IMR-90 (cell line): ENCODE data around the gene DENND6B. TPM values are rescaled to one million over a fixed set of nuclear protein-coding genes. Genes with fewer than 3 reads are reported as not detected.

Source experiments
- ATAC-seq: fragments of 200-7000 bp; cut with Tn5 transposase; 2 replicates; pipeline ENCODE4 v1.9.1; 2020; ENCODE audit warnings: low read depth, mild to moderate bottlenecking, moderate library complexity
- BruUV-seq: library from RNA; stranded (reverse); fragments of 400-500 nt; replicated peaks from 2 replicates; lab custom pipeline; 2021; lab: Mats Ljungman, UMichigan
- CTCF ChIA-PET: fragments of 300-600 bp; formaldehyde crosslinking; extraction: SDS; loops from one replicate; lab custom pipeline; 2021; ENCODE audit warnings: antibody characterized with exemption; lab: Yijun Ruan, JAX
- POLR2A ChIA-PET: fragments of 300-600 bp; sonication (Branson Sonifier 250); formaldehyde crosslinking; loops from one replicate; lab custom pipeline; 2022; ENCODE audit warnings: antibody characterized with exemption; ENCODE audit not compliant: unreplicated experiment; lab: Charles Lee
- DNase-seq: peaks from one replicate; pipeline ENCODE4 v3.0.0; 2013
- H2AFZ ChIP-seq: replicated peaks from 2 replicates; pipeline ENCODE3; 2013; ENCODE audit warnings: low read length, mild to moderate bottlenecking; ENCODE audit not compliant: poor library complexity
- H2AK5ac ChIP-seq: 2 replicates; pipeline ENCODE4 v1.6.1; 2013; ENCODE audit warnings: low read depth, low read length, inconsistent platforms
- H2AK9ac ChIP-seq: replicated peaks from 2 replicates; pipeline ENCODE3; 2013; ENCODE audit warnings: mild to moderate bottlenecking, low read depth, low read length, moderate library complexity; ENCODE audit not compliant: poor library complexity
- H2BK120ac ChIP-seq: 2 replicates; pipeline ENCODE4 v1.6.1; 2013; ENCODE audit warnings: low read depth, low read length, inconsistent platforms
- H2BK15ac ChIP-seq: 3 replicates; pipeline ENCODE4 v1.6.1; 2013; ENCODE audit warnings: low read depth, low read length, inconsistent platforms
- H2BK20ac ChIP-seq: 2 replicates; pipeline ENCODE4 v1.6.1; 2013; ENCODE audit warnings: low read depth, mild to moderate bottlenecking, inconsistent platforms, low read length, moderate library complexity
- H2BK5ac ChIP-seq: 2 replicates; pipeline ENCODE4 v1.6.1; 2013; ENCODE audit warnings: mild to moderate bottlenecking, low read depth, low read length, inconsistent platforms; ENCODE audit not compliant: poor library complexity, severe bottlenecking
- H3K14ac ChIP-seq: replicated peaks from 2 replicates; pipeline ENCODE4 v1.6.1; 2013; ENCODE audit warnings: low read depth, low read length, inconsistent platforms
- H3K18ac ChIP-seq: 2 replicates; pipeline ENCODE4 v1.6.1; 2013; ENCODE audit warnings: low read depth, low read length, control low read depth
- H3K23ac ChIP-seq: 2 replicates; pipeline ENCODE4 v1.6.1; 2013; ENCODE audit warnings: low read depth, low read length, inconsistent platforms
- H3K27ac ChIP-seq: 2 replicates; pipeline ENCODE4 v1.5.1; 2013; ENCODE audit warnings: mild to moderate bottlenecking, control low read depth, low read length; ENCODE audit not compliant: insufficient read depth
- H3K27me3 ChIP-seq: 2 replicates; pipeline ENCODE4 v1.6.1; 2013; ENCODE audit warnings: low read length; ENCODE audit not compliant: control insufficient read depth, insufficient read depth
- H3K36me3 ChIP-seq: 2 replicates; pipeline ENCODE4 v1.6.1; 2013; ENCODE audit warnings: low read length, mixed read lengths; ENCODE audit not compliant: control insufficient read depth, insufficient read depth
- H3K4ac ChIP-seq: 2 replicates; pipeline ENCODE4 v1.6.1; 2013; ENCODE audit warnings: low read depth, low read length, inconsistent platforms
- H3K4me1 ChIP-seq: 2 replicates; pipeline ENCODE4 v1.6.1; 2013; ENCODE audit warnings: low read length, mixed read lengths; ENCODE audit not compliant: control insufficient read depth, insufficient read depth
- H3K4me2 ChIP-seq: 2 replicates; pipeline ENCODE4 v1.6.1; 2013; ENCODE audit warnings: low read depth, mild to moderate bottlenecking, control low read depth, low read length, moderate library complexity
- H3K4me3 ChIP-seq: 2 replicates; pipeline ENCODE4 v1.5.1; 2013; ENCODE audit warnings: low read depth, mild to moderate bottlenecking, control low read depth, low read length, moderate library complexity; ENCODE audit not compliant: insufficient read depth
- H3K56ac ChIP-seq: 2 replicates; pipeline ENCODE4 v1.6.1; 2013; ENCODE audit warnings: low read length, inconsistent platforms; ENCODE audit not compliant: insufficient read depth; ENCODE audit errors: extremely low read depth
- H3K79me1 ChIP-seq, 2 experiments: 2 replicates each; pipeline ENCODE4 v1.6.1; 2013; ENCODE audit warnings: low read length in 2 of 2, inconsistent platforms in 1 of 2, low read depth in 1 of 2
- H3K9ac ChIP-seq: 2 replicates; pipeline ENCODE4 v1.6.1; 2013; ENCODE audit warnings: low read depth, low read length, control low read depth
- H3K9me1 ChIP-seq: 2 replicates; pipeline ENCODE4 v1.6.1; 2013; ENCODE audit warnings: low read length, inconsistent platforms; ENCODE audit not compliant: insufficient read depth
- H3K9me3 ChIP-seq: 2 replicates; pipeline ENCODE4 v1.6.1; 2013; ENCODE audit warnings: low read length; ENCODE audit not compliant: control insufficient read depth, insufficient read depth
- H4K20me1 ChIP-seq: 2 replicates; pipeline ENCODE4 v1.6.1; 2013; ENCODE audit warnings: low read length, inconsistent platforms; ENCODE audit not compliant: insufficient read depth
- H4K5ac ChIP-seq: 2 replicates; pipeline ENCODE4 v1.6.1; 2013; ENCODE audit warnings: mild to moderate bottlenecking, low read depth, low read length, control low read depth
- H4K8ac ChIP-seq, 2 experiments: 2 replicates each; pipeline ENCODE4 v1.6.1; 2013; ENCODE audit warnings: low read depth in 2 of 2, low read length in 2 of 2, control low read depth in 1 of 2, inconsistent platforms in 1 of 2
- H4K91ac ChIP-seq: 2 replicates; pipeline ENCODE4 v1.6.1; 2013; ENCODE audit warnings: low read depth, low read length, inconsistent platforms; ENCODE audit not compliant: insufficient read depth
- BHLHE40 ChIP-seq: fragments of 150-350 bp; IDR thresholded peaks from 2 replicates; pipeline ENCODE4 v1.6.1; 2016; ENCODE audit warnings: mild to moderate bottlenecking, low read depth, low read length
- CEBPB ChIP-seq: IDR thresholded peaks from 2 replicates; pipeline ENCODE4 v1.6.1; 2012; ENCODE audit warnings: low read depth, low read length, improper control_type of control experiment
- CHD1 ChIP-seq: IDR thresholded peaks from 2 replicates; pipeline ENCODE4 v1.6.1; 2012; ENCODE audit warnings: low read depth, low read length, improper control_type of control experiment
- CTCF ChIP-seq: conservative IDR thresholded peaks from 2 replicates; pipeline ENCODE4 v1.5.1; 2012; ENCODE audit warnings: mild to moderate bottlenecking, low read depth, low read length, improper control_type of control experiment
- ELK1 ChIP-seq: fragments of 150-350 bp; IDR thresholded peaks from 2 replicates; pipeline ENCODE4 v1.6.1; 2016; ENCODE audit warnings: low read depth, mild to moderate bottlenecking, low read length, moderate library complexity, borderline replicate concordance
- FOS ChIP-seq: fragments of 150-350 bp; IDR thresholded peaks from 2 replicates; pipeline ENCODE4 v1.6.1; 2016; ENCODE audit warnings: low read depth, low read length
- MAFK ChIP-seq: IDR thresholded peaks from 2 replicates; pipeline ENCODE4 v1.6.1; 2012; ENCODE audit warnings: low read depth, low read length, improper control_type of control experiment
- MAZ ChIP-seq: IDR thresholded peaks from 2 replicates; pipeline ENCODE4 v1.6.1; 2012; ENCODE audit warnings: low read depth, mild to moderate bottlenecking, low read length, improper control_type of control experiment, moderate library complexity, borderline replicate concordance
- MXI1 ChIP-seq: IDR thresholded peaks from 2 replicates; pipeline ENCODE4 v1.6.1; 2012; ENCODE audit warnings: low read depth, mild to moderate bottlenecking, low read length, moderate library complexity, borderline replicate concordance
- NFE2L2 ChIP-seq: fragments of 150-350 bp; IDR thresholded peaks from 2 replicates; pipeline ENCODE4 v1.6.1; 2016; ENCODE audit warnings: low read depth, mild to moderate bottlenecking, low read length
- POLR2A ChIP-seq: IDR thresholded peaks from 2 replicates; pipeline ENCODE4 v1.6.1; 2012; ENCODE audit warnings: mild to moderate bottlenecking, low read depth, low read length
- RAD21 ChIP-seq: IDR thresholded peaks from 2 replicates; pipeline ENCODE4 v1.6.1; 2012; ENCODE audit warnings: low read length, improper control_type of control experiment
- RCOR1 ChIP-seq: IDR thresholded peaks from 2 replicates; pipeline ENCODE4 v1.6.1; 2012; ENCODE audit warnings: mild to moderate bottlenecking, low read length, improper control_type of control experiment; ENCODE audit not compliant: insufficient replicate concordance
- RFX5 ChIP-seq: IDR thresholded peaks from 2 replicates; pipeline ENCODE4 v1.8.0; 2012; ENCODE audit warnings: low read depth, mild to moderate bottlenecking, low read length, moderate library complexity
- SMC3 ChIP-seq: fragments of 150-350 bp; IDR thresholded peaks from 2 replicates; pipeline ENCODE4 v1.6.1; 2016; ENCODE audit warnings: low read depth, mild to moderate bottlenecking, antibody characterized with exemption, low read length, moderate library complexity
- USF2 ChIP-seq: fragments of 150-350 bp; IDR thresholded peaks from 2 replicates; pipeline ENCODE4 v1.6.1; 2017; ENCODE audit warnings: mild to moderate bottlenecking, antibody characterized with exemption, low read length, low read depth
- WGBS, 2 experiments: methylation state at CpG; one replicate each; pipeline versions ENCODE4 v1.1.5 to v1.1.7; 2013; ENCODE audit warnings: missing lambda C conversion rate in 2 of 2; ENCODE audit not compliant: insufficient read length in 1 of 2; ENCODE audit errors: extremely low coverage in 2 of 2; 5-methylcytosine and 5-hydroxymethylcytosine counted together
- dilution Hi-C: fragments of 300-500 bp; cut with HindIII; formaldehyde crosslinking; loops from one replicate; pipeline ENCODE4 v1.14.3; 2018; ENCODE audit warnings: low sequenced_read_pairs; ENCODE audit not compliant: unreplicated experiment
- in situ Hi-C: fragments of 300-500 bp; cut with MboI; formaldehyde crosslinking; loops from 3 replicates; pipeline ENCODE4 v1.14.3; 2019; ENCODE audit warnings: low sequenced_read_pairs, inconsistent platforms, mixed read lengths
- intact Hi-C: fragments of 100-400 bp; cut with micrococcal nuclease; formaldehyde crosslinking; loops from 2 replicates; pipeline ENCODE4 v1.10.0; 2022
- polyA plus RNA-seq, 3 experiments: library from polyadenylated mRNA; depleted of rRNA; stranded (reverse); fragments of >200 nt; gene quantifications; 2 replicates each; pipeline ENCODE4 v1.2.3, GENCODE V29; 2012; ENCODE audit warnings: low replicate concordance in 1 of 3
- total RNA-seq: library from RNA; depleted of rRNA; stranded (reverse); fragments of >200 nt; gene quantifications from 2 replicates; pipeline ENCODE4 v1.2.3, GENCODE V29; 2012

Gene DENND6B
- total and polyA plus RNA-seq, 2 of the 4 experiments (the other 2 are of a cell fraction): 0.36 to 4.9 TPM

GRCh38 chr22:50262460-50262911 is 64.3 kb downstream of the DENND6B start:
- peak overlapping the region; percentile 95 for H2AK9ac ChIP-seq
- BruUV-seq: no TSS peak
- H2BK15ac ChIP-seq: no peak overlapping the region
- H3K27ac ChIP-seq: no peak overlapping the region
- no CpG with 5 or more reads among the region's 7 CpGs for WGBS, 2 experiments
- H3K9ac ChIP-seq: no peak overlapping the region
- H4K20me1 ChIP-seq: peaks cover 24% of the 10 kb centered on the region
- H2BK20ac ChIP-seq: no peak overlapping the region
- no peaks in the 10 kb centered on the region for H3K9me3 ChIP-seq
- H3K4ac ChIP-seq: peak overlapping the region; percentile 86
- H3K4me3 ChIP-seq: no peak overlapping the region
- intact Hi-C loops: no loop called here
- H3K9me1 ChIP-seq: peaks cover 4% of the 10 kb centered on the region; the same call in 1 of the 2 replicates
- H3K56ac ChIP-seq: no peak overlapping the region
- H3K23ac ChIP-seq: no peak overlapping the region
- H4K8ac ChIP-seq: peak overlapping the region in 1 of 2 experiments; percentile 25; a peak in 1 of 4 replicates
- dilution Hi-C loops: no loop called here
- H2AK5ac ChIP-seq: peak overlapping the region; percentile 96
- H2AFZ ChIP-seq: peak overlapping the region; percentile 63
- peak overlapping the region; percentile 8 for H2BK5ac ChIP-seq
- H3K79me1 ChIP-seq: peaks cover 9 to 38% of the 10 kb centered on the region in 2 experiments; a peak in 3 of 4 replicates
- DNase-seq (no peak), ATAC-seq (no peak)
- no peak overlapping the region for H2BK120ac ChIP-seq
- H4K5ac ChIP-seq: no peak overlapping the region
- ChIA-PET POLR2A (no interaction called here), CTCF (no interaction called here)
- H3K4me2 ChIP-seq: no peak overlapping the region
- TF ChIP-seq CEBPB (no peak), RAD21 (no peak), RCOR1 (no peak), CTCF (no peak), CHD1 (no peak), USF2 (no peak), RFX5 (no peak), BHLHE40 (no peak), NFE2L2 (no peak), SMC3 (no peak), ELK1 (no peak), MXI1 (no peak), MAFK (no peak), MAZ (no peak), FOS (no peak), POLR2A (no peak)
- no peak overlapping the region for H3K14ac ChIP-seq
- no peaks in the 10 kb centered on the region for H3K27me3 ChIP-seq
- no peak overlapping the region for H3K18ac ChIP-seq
- H4K91ac ChIP-seq: peak overlapping the region; percentile 47; the same call in 1 of the 2 replicates
- in situ Hi-C loops: no loop called here
- peaks cover 4% of the 10 kb centered on the region; the same call in 1 of the 2 replicates for H3K36me3 ChIP-seq
- peaks cover 17% of the 10 kb centered on the region for H3K4me1 ChIP-seq
